ENCODE measurements around the gene CCDC8. TPM values are rescaled to one million over a fixed set of nuclear protein-coding genes. Genes with fewer than 3 reads are reported as not detected.

CCDC8 gene
- total and polyA plus RNA-seq, 10 donors, result 0.46 to 4.4 (median 2.5) TPM

DNA sequence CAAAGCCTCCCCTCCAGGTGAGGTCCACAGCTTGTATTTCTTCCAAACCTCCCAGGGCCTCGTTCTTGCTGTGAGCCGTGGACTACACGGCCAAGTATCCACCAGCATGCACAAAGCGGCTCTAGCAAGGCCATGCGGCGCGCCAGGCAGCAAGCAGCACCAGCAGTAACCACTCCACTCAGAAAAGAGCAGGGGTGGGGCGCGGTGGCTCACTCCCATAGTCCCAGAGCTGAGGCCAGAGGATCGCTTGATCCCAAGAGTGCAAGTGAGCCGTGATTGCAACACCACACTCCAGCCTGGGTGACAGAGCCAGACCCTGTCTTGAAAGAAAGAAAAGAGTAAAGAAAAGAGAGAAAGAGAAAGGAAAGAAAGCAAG is 4.7 kb downstream of the CCDC8 start:
- no peaks in the 10 kb centered on the region for H3K9me3 ChIP-seq
- H3K4me1 ChIP-seq, result peaks cover 6 to 53% (median 29%) of the 10 kb centered on the region in 6 donors
- H3K4me3 ChIP-seq, result no peak overlapping the region
- H3K27ac ChIP-seq, result peak overlapping the region in 2 of 8 donors; percentile 12 to 18
- 9 to 16% (median 13%) methylated on average over 10 to 11 of the region's 11 CpGs for WGBS, 5 donors
- intact Hi-C loops (cut with DNase I; ENCODE audit: low total_unique reads), result no loop called here
- H3K36me3 ChIP-seq, result no peaks in the 10 kb centered on the region
- TF ChIP-seq POLR2A (IDR thresholded peaks at IDR 0.05) (no peak), POLR2AphosphoS5 (IDR thresholded peaks at IDR 0.05) (peak; percentile 17 to 53 (median 48))
- H3K27me3 ChIP-seq (replicated peaks in 1 of 7), result peaks cover 0 to 98% (median 58%) of the 10 kb centered on the region in 7 donors
- DNase-seq, result no peak

DNA sequence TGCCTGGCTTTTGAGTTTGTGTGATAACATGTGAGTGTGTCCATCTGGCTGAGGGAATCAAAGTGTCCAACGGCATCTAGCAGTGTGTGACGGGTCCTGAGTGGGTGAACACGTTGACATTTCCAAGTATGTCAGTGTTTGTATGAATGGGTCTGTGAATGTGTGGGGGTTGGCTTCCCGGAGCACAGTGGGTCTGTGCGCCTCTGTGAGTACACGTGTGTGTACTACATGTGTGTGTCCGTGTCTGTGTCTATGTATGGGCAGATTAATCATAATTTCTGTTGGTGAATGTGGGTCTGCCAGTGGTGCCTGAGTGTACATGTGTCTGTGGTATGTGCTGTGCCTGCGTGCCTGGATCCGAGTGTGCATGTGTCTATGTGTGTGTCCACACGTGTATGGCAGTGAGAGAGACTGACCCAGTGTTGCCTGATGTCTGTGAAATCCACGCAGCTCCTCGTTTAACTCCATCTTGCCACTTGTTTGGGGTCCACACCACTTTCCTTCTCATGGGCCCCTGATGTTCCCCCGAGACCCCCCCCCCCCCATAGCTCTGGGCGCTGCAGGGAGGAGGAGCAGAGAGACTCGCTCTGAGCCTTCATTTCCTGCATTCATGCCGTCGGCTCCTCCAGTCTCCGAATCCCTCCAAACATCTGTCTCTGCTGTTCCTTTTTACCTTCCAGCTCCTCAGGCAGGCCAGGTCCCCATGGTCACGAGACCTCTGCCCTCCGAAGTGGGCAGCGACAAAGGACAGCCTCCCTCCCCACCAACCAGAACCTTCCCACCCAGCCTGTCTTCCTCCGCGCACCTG is 5.3 kb downstream of the CCDC8 start:
- H3K9me3 ChIP-seq, result no peaks in the 10 kb centered on the region
- H3K4me1 ChIP-seq, result peaks cover 6 to 51% (median 24%) of the 10 kb centered on the region in 6 donors
- no peak overlapping the region for H3K4me3 ChIP-seq
- H3K27ac ChIP-seq, result peak overlapping the region in 2 of 8 donors; percentile 12 to 18
- intact Hi-C loops (cut with DNase I; ENCODE audit: low total_unique reads), result no loop called here
- no peak for DNase-seq
- TF ChIP-seq POLR2A (IDR thresholded peaks at IDR 0.05) (no peak), POLR2AphosphoS5 (IDR thresholded peaks at IDR 0.05) (no peak)
- TF ChIP-seq, protein P1, sequence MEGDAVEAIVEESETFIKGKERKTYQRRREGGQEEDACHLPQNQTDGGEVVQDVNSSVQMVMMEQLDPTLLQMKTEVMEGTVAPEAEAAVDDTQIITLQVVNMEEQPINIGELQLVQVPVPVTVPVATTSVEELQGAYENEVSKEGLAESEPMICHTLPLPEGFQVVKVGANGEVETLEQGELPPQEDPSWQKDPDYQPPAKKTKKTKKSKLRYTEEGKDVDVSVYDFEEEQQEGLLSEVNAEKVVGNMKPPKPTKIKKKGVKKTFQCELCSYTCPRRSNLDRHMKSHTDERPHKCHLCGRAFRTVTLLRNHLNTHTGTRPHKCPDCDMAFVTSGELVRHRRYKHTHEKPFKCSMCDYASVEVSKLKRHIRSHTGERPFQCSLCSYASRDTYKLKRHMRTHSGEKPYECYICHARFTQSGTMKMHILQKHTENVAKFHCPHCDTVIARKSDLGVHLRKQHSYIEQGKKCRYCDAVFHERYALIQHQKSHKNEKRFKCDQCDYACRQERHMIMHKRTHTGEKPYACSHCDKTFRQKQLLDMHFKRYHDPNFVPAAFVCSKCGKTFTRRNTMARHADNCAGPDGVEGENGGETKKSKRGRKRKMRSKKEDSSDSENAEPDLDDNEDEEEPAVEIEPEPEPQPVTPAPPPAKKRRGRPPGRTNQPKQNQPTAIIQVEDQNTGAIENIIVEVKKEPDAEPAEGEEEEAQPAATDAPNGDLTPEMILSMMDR (IDR thresholded peaks at IDR 0.05 in 8 of 11, conservative IDR thresholded peaks at IDR 0.05 in 3 of 11), result no peak
- 31 to 35% (median 34%) methylated on average over 22 to 23 of the region's 23 CpGs for WGBS, 5 donors
- H3K36me3 ChIP-seq, result no peaks in the 10 kb centered on the region
- peaks cover 0 to 98% (median 57%) of the 10 kb centered on the region in 7 donors for H3K27me3 ChIP-seq (replicated peaks in 1 of 7)

DNA sequence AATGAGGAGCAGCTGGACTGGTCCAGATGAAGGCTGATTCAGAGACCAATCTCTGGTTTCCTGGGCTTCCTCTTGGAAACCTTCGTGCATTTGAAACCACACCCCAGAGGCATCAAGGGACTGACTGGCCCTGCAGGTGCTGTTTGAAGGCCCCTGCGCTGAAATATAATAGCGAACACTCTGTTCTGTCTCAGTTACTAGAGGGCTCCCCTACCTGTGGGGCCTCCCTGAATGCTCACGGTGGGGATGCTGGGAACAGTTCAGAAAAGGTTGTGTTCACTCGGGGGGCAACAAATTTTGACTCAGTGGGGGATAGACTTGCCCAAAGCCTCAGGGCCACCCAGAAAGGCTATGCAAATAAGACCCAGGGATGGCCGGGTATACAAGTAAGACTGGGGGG is 6.4 kb downstream of the CCDC8 start:
- intact Hi-C loops (cut with DNase I; ENCODE audit: low total_unique reads), result no loop called here
- Histone ChIP-seq H3K27me3 (replicated peaks in 1 of 7) (peaks cover 0 to 98% (median 51%) of the 10 kb centered on the region in 7 donors), H3K36me3 (no peaks in the 10 kb centered on the region), H3K9me3 (no peaks in the 10 kb centered on the region), H3K4me1 (peaks cover 6 to 46% (median 23%) of the 10 kb centered on the region in 6 donors), H3K27ac (no peak overlapping the region), H3K4me3 (no peak overlapping the region)
- DNase-seq, result peak; percentile 18
- 10 to 18% (median 16%) methylated on average over 5 to 6 of the region's 6 CpGs for WGBS, 5 donors
- TF ChIP-seq POLR2AphosphoS5 (IDR thresholded peaks at IDR 0.05), result no peak
- no peak for TF ChIP-seq POLR2A (IDR thresholded peaks at IDR 0.05)
- TF ChIP-seq, protein P1 (IDR thresholded peaks at IDR 0.05 in 8 of 11, conservative IDR thresholded peaks at IDR 0.05 in 3 of 11), result no peak

DNA sequence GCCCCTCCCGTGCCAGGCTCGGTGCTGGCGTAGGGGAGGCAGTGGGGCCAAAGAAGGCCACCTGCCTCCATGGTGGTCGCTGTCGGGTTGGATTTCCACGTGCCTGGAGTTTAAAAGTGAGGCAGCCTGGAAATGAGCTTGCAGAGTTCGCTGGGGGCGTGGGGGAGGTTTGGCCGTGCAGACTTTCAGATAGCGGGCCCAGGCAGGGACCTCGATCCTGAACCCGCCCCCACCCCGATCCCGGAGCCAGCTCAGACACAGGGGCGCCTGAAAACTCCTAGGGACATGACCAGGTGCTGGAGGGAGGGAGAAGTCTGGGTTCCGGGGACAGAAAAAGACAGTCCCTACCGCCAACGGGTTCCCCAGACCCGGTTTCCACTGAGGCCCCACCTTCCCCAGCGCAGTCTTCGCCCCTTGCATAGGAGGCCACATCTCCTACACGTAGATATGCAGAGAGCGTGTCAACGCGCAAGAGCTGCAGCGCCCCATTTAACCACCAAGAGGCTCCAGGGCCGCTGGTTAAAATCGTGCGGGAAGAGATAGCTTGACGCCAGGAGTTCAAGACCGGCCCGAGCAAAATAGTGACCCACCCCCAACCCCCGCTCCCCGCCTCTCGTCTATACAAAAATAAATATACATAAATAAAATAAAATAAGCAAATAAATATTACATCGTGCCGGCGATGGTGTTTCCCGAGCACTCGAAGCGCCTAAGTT is 8.5 kb downstream of the CCDC8 start:
- no peaks in the 10 kb centered on the region for H3K36me3 ChIP-seq
- H3K27me3 ChIP-seq (replicated peaks in 1 of 7), result peaks cover 0 to 98% (median 46%) of the 10 kb centered on the region in 7 donors
- peak overlapping the region in 2 of 8 donors; percentile 42 to 44 for H3K27ac ChIP-seq
- H3K4me3 ChIP-seq, result peak overlapping the region in 5 of 8 donors; percentile 23 to 50 (median 24)
- H3K9me3 ChIP-seq, result no peaks in the 10 kb centered on the region
- H3K4me1 ChIP-seq, result peaks cover 6 to 39% (median 20%) of the 10 kb centered on the region in 6 donors
- intact Hi-C loops (cut with DNase I; ENCODE audit: low total_unique reads), result no loop called here
- 22 to 25% (median 24%) methylated on average over 38 to 41 of the region's 41 CpGs for WGBS, 5 donors
- TF ChIP-seq POLR2AphosphoS5 (IDR thresholded peaks at IDR 0.05), result no peak
- TF ChIP-seq, protein P1 (IDR thresholded peaks at IDR 0.05 in 8 of 11, conservative IDR thresholded peaks at IDR 0.05 in 3 of 11), result no peak
- TF ChIP-seq POLR2A (IDR thresholded peaks at IDR 0.05), result no peak
- DNase-seq, result peak; percentile 45
